Measurements from ENCODE around the gene CCDC69.

The CCDC69 gene

DNA sequence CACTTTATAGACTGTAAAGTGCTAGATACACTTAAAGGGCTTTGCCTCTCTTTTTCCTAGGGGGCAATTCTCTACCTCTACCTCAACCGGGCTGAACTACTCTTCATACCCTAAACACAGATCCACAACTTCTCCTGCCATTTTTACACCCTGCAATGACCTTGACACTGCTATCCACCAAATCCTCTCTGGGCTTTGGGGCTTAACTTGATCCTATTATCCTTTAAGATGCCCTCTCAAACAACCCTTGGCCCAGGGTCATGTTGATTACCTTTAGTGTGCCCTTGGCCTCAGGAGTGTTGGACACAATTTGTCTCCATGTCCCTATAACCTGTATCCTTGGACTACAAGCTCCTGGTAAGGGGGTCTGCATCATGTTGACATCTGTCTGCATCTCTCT lies 85.8 kb downstream of the CCDC69 start:
- no peak for DNase-seq

DNA sequence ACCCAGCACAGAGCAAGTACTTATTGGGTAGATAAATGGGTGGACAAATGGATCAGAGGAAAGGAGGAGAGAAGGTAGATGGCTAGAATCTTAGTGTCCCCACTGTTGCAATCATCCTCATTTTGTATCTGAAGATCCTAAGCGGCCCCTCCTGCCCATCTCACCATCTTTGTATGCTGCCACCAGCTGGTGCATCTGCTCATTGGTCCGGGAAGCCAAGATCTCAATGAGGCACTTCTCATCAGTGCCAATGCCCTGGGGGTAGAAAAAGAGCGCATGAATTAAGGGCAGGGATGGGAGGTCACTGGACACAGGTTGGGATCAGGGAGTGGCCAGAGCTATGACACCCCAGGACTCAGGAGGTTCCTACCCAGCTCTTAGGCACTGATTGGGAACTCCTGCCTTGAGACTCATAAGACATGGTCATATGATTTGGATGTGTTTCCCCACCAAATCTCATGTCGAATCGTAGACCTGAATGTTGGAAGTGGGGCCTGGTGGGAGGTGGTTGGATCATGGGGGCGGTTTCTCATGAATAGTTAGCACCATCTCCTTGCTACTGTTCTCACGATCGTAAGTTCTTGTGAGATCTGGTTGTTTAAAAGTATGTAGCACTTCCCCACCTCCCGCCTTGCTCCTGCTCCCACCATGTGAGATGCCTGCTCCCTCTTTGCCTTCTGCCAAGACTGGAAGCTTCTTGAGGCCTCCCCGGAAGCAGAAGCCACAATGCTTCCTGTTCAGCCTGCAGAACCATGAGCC lies 86.6 kb downstream of the CCDC69 start:
- DNase-seq: no peak

DNA sequence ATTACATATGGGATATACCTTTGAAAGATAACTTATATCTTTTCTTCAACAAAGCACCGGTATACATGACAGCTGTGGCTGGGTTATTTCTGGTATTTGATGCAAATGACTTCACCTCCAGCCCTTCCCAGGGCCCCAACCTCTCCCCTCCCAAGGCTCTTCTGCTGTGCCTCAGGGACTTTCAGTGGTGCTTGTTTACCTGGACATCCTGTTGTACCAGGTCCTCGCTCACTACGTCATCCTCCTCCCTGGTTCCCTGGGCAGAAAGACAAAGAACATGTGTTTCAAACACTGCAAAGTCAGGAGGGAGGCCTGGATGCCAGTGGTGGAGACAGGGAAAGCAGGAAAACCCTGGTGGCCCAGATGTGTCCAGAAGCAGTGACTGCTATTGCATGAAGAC lies 89.7 kb downstream of the CCDC69 start:
- DNase-seq: peak; percentile 84

DNA sequence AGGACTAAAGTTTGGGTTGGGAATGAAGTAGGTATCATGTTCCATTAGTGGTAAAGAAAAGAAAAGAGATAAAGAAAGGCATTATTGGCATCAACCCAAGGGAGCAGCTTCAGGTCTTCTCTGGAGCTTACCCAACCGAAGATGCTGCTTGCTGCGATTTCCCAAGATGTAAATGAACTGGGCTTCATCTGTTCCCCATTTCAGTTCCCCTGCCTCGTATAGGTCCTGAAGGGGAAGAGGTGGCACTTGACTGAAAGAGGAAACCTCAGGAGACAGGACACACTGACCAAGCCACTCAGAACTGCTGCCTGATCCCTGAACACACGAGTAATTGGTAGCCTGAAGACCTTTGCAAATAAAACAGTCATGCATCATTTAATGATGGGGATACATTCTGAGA lies 90.9 kb downstream of the CCDC69 start:
- no peak for DNase-seq
